ENCODE results near the gene PROKR1. TPM values are rescaled to one million over a fixed set of nuclear protein-coding genes. Genes with fewer than 3 reads are reported as not detected.
"Not testable (repeated sequence)": the region's sequence is repeated elsewhere in the genome, so short reads cannot be mapped to it uniquely, and the experiment has no call there.

Gene PROKR1
- total RNA-seq = 2.0 TPM

DNA sequence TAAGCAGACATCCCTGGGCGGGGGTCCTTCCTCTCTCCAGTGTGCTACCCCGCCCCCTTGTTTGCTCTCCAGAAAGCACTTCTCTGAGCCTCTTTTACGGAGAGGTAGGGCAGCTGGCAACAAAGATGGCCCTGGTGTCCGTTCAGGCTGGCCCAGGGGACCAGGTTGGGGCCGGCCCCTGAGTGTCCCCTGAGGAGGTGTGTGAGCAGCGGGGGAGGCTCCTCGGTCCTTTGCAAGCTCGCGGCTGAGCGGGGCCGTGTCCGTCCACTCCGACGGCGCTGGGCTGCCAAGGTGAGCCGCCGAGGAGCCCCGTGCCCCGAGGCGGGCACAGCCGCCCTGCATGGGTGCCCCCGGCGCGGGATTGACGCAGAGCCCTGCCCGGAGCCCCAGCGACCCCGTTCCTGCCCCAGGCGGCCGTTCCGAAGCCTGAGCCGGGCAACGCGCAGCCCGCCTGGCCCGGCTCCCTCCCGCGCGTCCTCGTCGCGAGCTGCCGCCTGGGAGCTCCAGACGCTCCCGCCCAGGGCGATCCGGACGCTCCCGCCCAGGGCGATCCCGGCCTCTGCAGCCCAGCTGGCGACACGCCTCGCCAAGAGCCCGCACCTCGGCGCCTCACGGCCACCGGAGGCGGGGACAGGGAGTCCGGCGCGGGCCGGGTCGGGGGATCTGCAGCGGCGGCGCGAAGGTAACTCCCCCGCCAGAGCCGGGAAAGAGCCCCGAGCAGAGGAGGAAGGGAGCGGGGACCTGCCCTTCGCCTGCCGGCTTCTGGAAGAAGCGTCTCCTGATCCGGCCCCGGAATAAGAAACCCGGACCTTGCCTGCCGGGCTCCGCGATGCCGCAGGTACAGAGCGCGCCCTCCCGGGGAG is at the start of gene PROKR1:
Gene PROKR1 (plus strand): TSS at position 569 of the 863 bp plus-strand sequence. CDS start 2,243 bp downstream, outside the sequence.
- DNase-seq = no peak

DNA sequence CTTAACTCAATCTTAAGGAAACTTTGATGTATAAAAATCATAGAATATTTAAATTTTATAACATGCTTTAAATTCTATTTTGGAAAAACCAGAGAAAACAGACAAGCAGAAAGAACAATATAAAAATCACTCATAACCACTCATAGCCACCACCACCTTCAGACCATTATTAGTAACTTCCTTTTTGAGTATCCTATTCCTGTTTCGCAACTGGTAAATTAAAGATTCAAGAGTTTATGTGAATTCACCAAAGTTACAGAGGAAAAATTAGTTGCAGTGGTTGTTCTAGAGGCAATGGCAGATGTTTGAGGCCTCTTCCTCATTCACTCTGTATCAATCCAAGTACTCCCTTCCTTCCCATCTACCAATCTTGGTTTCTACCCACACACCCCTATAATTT is 49.3 kb upstream of the PROKR1 start:
- DNase-seq = no peak

DNA sequence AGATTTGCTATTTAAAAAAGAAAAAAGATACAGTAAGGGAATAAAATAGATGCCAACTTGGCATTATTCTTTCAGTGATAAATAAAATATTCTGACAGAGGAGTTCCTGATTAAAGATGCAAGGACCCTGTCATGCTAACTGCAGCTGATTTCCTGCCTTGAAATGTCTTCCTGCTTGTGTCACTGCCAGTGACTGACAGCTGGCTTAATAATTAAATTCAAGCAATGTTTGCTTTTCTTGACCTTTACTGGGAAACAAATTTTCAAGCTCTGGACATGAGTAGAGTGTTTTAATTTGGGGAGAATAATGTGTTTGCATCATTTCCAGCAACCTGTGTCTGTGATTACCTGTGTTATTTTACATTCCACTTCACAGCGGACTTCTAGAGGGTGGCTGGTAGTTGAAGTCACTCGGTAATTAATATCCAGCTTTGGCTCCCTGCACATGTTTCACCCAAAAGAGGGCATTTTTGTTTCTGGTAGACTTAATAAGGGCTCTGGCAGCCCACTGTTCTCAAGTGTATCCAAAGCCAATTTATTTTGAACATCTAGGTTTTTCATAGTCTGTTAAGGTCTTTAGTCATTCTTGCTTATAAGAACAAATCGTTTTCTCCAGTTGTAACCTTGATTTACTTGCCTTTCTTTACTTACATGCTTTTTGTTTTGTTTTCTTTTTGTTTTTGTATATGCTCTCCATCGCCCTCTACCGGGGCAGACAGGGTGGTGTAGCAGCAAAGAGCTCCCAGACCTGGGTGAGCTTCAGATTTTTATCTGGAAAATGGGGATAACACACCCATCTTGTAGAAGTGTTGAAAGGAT is 48.5 kb upstream of the PROKR1 start:
- no peak for DNase-seq

DNA sequence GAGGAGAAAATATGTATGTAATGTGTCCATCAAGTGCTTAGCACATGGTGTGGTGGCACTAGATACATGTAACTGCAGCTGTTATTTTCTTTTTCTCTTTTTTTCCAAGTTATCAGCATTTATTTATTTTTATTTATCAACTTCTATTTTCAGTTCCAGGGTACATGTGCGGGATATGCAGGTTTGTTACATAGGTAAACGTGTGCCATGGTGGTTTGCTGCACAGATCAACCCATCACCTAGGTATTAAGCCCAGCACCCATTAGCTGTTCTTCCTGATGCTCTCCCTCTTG is 47.9 kb upstream of the PROKR1 start:
- not testable (repeated sequence) for DNase-seq

DNA sequence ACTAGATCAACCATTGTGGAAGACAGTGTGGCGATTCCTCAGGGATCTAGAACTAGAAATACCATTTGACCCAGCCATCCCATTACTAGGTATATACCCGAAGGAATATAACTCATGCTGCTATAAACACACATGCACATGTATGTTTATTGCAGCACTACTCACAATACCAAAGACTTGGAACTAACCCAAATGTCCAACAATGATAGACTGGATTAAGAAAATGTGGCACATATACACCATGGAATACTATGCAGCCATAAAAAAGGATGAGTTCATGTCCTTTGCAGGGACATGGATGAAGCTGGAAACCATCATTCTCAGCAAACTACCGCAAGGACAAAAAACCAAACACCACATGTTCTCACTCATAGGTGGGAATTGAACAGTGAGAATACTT is 42.9 kb upstream of the PROKR1 start:
- not testable (repeated sequence) for DNase-seq

DNA sequence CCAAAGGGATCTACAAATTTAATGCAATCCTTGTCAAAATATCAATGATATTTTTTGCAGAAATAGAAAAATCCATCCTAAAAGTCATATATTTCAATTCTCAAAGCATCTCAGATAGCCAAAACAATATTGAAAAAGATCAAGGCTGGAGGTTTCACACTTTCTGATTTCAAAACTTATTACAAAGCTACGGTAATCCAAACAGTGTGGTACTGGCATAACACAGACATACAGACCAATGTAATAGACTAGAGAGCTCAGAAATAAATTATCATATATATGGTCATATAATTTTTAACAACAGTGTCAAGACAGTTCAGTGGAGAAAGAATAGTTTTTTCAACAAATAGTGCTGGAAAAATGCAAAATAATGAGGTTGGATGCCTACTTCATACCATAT is 40.3 kb upstream of the PROKR1 start:
- no peak for DNase-seq

DNA sequence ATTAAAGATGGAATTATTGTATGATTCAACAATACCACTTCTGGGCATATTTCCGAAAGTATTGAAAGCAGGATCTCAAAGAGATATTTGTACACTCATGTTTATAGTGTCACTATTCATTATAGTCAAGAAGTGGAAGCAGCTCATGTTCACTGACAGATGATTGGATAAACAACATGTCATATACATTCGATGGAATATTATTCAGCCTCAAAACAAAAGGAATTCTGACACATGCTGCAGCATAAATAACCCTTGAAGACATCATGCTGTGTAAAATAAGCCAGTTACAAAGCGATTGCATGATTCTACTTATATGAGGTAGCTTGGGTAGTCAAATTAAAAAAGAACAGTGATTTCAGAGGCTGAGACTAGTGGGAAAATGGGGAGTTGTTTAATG is 39.3 kb upstream of the PROKR1 start:
- DNase-seq = no peak

DNA sequence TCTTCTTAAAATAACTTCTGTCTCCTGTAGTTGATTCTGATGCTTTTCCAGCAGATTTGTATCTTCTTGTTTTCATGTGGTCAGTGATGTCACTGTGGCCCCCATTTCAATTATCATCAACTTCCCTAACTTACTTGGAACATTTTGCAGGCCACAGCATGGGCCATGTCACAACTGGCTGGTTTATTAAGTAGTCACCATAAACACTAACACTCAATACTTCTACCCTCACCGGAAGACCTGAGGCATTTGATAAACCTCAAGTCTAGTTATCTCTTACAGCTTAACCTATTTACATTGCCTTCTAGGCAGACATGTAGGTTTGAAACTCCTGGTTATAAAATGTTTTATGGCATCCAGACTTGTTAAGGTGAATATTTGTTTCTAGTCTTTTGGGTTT is 37.4 kb upstream of the PROKR1 start:
- DNase-seq = no peak

DNA sequence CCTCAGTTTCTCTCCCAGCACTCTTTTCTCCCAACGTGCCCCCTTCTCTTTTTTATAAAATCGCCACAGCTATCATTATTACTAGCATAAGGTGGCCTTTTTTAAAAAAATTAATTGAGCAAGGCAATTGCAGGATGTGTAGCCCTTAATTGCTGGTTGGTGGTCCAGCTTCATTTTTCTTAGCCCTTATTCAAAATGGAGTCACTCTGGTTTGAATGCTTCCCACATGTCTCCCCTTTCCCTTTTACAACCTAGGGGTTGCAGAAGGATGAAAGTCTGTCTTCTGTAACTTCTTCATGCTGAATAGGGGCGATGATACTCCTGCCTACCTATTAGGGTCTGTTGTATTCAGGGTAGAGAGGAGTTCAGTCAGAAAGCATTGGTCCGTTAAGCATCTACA is 36.6 kb upstream of the PROKR1 start:
- DNase-seq = no peak

DNA sequence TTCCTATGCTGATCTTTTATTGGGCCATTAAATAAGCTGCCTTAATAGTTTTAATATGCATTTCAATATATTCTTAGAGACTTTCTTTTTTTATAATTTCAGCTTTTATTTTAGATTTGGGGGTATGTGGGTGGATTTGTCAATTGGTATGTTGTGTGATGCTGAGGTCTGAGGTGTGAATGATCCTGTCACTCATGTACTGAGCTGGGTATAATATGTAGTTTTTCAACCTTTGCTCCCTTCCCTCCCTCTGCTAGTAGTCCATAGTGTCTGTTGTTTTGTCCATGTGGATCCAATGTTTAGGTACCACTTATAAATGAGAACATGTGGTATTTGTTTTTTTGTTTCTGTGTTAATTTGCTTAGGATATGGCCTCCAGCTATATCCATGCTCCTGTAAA is 35.5 kb upstream of the PROKR1 start:
- DNase-seq = no peak

DNA sequence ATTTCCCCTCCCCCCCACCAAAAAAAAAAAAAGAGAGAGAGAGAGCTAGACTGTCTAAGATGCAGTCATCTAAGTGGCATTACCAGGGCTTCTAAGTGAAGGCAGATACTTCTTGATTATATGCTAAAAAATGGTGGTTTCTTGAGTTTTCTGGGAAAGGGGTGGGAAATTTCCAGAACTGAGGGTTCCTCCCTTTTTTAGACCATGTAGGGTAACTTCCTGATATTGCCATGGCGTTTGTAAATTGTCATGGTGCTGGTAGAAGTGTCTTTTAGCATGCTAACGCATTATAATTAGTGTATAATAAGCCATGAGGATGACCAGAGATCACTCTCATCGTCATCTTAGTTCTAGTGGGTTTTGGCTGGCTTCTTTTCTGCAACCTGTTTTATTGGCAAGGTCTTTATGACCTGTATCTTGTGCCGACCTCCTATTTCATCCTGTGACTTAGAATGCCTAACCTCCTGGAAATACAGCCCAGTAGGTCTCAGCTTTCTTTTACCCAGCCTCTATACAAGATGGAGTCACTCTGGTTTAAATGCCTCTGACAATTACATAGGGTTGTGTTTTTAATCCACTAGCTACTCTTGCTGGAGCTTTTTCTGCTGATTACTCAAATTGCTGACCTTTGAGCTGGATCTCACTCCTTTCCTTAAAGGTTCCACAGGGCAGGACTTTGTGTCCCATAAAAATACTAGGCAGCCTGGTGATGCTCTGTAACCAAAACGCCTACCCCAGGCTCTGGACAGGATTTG is 30.4 kb upstream of the PROKR1 start:
- DNase-seq = no peak

DNA sequence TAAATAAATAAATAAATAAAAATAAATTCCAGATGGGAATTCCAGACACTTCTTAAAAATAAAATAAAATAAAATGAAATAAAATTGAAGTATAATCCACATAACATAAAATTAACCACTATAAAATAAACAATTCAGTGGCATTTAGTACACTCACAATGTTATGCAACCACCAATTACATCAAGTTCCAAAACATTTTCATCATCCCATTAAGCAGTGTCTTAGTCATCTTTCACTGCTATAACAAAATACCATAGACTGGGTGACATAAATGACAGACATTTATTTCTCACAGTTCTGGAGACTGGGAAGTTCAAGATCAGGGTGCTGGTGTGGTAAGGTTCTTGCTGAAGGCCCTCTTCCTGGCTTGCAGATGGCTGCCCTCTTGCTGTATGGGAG is 22.6 kb upstream of the PROKR1 start:
- DNase-seq = no peak

DNA sequence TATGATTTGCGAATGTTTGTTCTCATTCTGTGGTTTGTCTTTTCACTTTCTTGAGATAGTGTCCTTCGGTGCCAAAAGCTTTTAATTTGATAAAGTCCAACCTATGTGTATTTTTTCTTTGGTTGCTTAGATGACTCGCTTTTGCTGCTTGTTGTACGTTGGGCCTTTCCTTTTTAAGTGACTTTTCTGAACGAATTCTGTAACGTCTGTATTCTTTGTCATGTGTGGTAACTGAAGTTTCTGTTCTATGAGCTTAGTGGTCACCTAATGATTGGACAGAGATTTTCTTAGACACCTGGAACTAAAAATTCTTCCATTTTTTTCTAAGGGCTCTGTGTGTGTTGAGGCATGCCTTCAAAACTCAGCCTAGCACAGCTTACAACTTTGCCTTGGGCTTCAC is 19.6 kb upstream of the PROKR1 start:
- no peak for DNase-seq

DNA sequence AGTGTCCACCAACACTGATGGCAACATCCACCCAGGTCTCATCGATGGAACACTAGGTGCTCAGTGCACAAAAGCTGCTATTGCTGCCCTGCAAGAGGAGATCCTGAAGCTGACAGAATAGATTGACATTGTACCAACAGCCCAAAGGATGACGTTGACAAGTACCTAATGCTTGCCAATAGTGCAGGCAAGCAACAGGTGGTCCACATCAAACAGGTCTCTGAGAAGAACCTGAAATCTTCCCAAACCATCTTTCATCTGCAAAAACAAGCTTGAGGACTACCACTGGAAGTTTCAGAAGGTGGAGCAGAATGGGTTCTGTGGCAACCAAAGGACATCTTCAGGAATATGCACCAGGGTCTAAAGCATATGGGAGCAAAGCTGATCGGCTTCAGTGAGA is 15.8 kb upstream of the PROKR1 start:
- no peak for DNase-seq

DNA sequence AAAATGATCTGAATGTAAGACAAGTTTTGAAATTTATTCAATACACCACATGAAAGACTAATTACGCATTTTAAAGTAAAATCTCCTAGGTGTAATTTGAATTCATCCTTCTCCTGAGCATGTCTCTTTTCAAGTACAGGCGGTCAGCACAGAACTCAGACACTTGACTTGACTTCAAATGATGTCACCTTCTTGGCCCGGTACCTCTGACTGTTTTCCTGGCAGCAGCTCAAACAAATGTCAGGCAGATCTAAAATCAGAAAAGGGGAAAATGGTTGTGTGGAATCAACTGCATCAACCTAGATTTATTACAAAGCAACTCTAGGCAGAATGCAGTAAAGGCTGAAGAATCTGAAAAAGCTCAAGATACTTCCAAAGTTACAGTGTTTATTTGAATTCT is 11.4 kb upstream of the PROKR1 start:
- no peak for DNase-seq

DNA sequence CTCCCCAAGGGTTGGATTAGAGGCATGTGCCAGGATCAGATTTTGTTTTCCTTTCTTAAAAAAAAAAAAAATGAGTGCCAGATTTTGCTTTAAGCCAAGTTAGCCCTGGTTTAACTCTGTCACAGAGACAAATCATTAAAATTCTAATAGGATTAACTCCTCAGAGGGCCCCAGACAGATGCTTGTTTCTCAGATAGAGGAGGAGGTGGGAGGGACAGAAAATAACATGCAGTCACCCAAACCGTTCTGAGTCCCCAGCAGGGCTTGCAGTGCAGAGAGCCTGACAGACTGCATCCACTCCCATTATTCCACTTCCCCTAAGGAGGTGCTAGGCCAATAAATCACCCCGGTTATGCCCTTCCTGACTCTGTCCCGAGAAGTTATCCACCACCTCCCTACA is 6.3 kb upstream of the PROKR1 start:
- DNase-seq = no peak

DNA sequence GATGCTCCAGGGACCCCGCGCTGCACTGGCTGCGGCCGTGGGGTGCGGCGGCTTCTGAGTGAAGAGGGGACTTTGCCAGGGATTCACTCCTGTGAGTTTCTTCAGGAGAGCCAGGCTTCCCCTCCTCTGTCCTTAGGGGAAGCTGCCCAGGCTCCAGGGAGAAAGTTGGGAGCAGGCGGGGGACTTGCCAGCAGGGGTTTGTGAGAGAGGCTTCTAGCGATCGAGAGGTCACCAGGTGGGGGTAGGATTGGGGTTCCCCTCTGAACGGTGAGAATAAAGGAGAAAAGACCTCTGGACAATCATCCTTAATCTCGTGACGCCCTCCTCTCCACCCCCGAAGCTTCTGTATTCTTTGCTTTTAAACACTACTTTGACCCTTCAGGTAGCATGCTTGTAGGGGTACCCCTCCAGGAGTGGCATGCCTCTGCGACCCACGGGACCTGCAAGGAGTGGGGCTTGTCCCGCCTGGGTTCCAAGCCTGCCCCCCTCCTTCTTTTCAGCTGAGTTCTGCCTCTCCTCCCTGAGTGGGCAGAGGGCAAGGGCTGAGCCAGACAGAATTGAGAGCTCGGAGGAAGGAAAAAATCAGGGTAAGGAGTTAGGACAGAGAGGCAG is 601 bp downstream of the PROKR1 start:
- DNase-seq = no peak

DNA sequence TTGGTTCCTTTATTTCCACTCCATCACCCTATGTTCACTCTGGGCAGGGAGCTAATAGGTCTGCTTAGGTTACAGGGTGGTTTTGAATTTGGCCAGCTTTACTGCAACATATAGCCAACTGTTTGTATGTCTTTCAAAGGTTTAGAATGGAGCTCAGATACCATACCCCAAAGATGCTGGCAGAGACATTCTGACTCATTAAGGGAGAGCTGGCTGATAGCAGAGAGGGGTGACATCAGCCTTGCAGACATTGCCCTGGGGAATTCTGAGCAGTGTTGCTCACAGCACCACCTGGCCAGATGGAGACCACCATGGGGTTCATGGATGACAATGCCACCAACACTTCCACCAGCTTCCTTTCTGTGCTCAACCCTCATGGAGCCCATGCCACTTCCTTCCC is 2.1 kb downstream of the PROKR1 start:
- DNase-seq = no peak

DNA sequence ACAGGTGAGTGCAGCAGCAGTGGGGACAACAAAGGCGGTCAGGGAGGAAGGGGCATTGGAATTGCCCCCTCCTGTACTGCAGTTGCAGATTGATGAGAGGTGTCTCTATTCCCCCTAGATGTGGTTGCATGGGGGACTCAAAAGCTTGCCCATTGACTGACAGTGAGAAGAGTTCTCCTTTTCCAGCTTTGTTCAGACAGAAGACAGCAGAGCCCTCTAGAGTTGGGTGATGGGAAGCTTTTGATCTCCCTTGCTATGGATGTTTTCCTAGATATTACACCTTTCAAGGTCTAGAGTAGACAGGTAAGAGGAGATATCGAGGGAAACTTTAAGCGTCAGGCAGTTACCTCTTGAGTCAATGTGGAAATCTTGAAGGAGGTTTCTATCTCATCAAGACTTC is 2.9 kb downstream of the PROKR1 start:
- DNase-seq = no peak

DNA sequence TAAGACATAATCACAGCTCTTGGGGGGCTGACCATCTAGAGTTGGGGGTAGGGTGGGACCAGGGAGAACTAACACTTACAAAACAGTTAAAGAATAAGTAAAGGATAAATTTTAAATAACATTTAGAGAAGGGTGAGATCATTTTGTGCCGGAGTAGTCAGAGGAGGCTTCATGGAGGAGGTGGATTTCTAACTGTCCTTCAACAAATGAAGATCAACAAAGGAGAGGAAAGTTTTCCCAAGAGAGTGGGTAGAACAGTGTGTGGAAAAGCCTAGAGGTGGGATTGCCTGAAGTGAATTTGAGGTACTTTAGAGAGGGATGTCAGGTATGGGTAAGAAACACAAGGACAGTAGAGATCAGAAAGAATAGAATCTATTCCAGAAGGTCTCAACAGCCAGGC is 7.3 kb downstream of the PROKR1 start:
- DNase-seq = no peak

DNA sequence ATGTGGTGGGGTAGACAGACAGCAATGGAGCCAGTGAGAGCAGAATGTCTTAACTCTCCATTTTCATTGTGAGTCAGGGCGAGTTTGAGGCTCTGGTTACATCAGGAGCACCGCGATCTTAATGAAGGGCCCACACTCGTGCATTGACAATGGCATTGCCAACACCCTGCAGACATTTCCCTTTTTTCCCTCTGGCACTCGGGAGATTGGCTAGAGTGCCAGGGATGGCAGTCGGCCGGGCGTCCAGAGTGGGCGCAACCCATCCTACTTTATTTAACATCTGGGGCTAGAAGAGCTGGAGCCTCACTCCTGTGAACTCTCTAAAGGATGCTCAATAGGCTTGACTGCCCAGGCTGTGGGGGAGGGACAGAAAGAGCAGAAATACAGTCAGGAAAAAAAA is 9.7 kb downstream of the PROKR1 start:
- no peak for DNase-seq

DNA sequence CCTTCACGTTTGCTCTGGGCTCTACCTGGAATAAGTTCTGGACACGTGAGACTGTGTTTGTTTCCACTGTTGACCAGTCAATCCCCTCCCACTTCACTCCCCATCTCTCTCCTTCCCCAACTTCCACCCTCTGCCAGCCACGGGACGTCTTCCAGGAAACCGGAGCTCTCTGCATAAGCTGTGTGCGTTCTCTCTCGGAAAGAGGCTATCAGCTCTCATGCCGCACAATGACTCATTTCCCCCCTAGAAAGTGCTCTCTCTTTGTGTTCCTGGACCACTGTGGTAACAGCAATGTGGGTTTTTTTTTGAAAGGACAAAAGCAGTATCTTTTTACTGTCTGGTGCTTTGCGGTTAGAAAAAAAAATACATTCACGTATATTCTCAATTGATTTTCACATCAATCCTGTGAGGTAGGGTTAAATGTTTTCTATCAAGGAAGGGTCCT is 10.2 kb downstream of the PROKR1 start:
- DNase-seq = no peak

DNA sequence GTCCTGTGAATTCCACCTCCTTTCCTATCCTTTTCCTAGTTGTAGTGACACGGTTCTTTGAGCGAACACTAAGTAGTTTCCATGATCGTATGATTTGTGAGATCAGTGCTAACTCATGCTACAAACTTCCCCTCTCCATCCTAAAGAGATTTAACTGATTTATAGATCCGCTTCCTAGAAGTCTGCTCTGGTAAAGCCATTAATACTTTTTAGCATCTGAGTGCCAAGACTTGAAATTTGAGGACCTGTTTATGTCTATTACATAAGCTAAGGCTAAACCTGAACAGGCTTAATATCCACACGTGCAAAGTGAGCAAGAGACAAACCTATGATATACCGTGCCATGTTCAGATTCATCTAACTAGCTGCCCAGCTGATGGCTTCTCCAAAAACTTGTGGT is 14.9 kb downstream of the PROKR1 start:
- no peak for DNase-seq

Data from occipital lobe (tissue), 2 donors.